GM18502 (cell line): ENCODE measurements around the gene ANKRD44.
A peak's percentile ranks its signal among the peaks of the same experiment; 100 is the strongest.

Source experiments
- ATAC-seq: cut with Tn5 transposase; IDR thresholded peaks from one replicate; pipeline ENCODE4 v1.9.1; 2021; ENCODE audit warnings: mild to moderate bottlenecking; ENCODE audit not compliant: unreplicated experiment, poor library complexity

The ANKRD44 gene

GRCh38 chr2:197159661-197160211 lies 150.8 kb downstream of the ANKRD44 start:
- ATAC-seq, result peak; percentile 45

GRCh38 chr2:197158591-197159550 lies 151.7 kb downstream of the ANKRD44 start:
- ATAC-seq, result no peak

DNA sequence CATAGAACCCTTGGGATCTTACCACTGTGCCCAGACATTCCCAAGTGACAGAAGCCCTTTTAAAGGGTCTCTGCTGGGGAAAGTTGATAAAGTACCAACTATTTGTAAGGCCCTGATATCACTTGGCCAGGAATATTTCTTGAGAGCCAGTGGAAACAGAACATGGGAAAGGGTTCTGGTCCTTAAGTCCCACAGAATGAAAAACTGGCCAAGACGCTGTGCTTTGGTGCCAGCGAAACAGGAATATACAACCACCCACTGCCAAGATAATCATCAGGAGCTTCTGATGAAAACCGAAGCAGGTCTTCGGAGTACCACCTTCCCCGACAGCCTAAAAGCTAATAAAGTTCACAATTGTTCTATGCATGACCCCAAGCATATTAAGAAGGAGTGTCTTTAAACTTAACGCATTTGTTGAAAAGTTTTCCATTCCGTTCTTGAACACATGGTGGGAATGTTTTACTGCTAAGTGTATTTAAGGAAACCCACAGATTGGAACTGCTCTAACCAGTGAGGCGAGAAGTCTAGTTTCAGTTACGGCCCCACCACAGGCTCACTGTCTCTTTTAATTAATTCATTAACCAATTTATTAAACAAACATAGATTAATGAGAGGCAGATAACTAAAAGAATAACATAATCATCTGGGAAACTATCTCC lies 152.6 kb downstream of the ANKRD44 start:
- ATAC-seq, result no peak

GRCh38 chr2:197156771-197157170 lies 153.8 kb downstream of the ANKRD44 start:
- ATAC-seq, result no peak

- ATAC-seq, result peak; percentile 85
Observed at GRCh38 chr2:197152451-197153228, 157.9 kb downstream of the ANKRD44 start.

DNA sequence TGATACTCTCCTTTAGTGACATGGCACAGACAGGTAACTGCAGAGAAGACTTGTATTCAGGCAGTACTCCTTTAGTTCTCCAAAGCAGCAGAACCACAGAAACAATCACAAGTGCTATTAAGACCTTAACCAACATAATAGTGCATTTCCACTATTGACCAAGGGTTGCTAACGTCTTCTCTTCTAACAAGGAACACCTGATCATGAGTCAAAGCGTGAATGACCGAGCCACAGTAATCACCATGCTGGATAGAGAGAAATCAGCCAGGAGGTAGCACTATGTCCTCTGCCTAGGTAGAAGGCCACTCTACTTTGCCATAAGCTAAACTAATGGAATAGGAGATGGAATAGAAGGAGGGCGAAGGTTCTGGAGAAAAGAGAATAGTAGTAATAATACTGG lies 161.0 kb downstream of the ANKRD44 start:
- ATAC-seq, result no peak

GRCh38 chr2:197148401-197148800 lies 162.2 kb downstream of the ANKRD44 start:
- no peak for ATAC-seq

DNA sequence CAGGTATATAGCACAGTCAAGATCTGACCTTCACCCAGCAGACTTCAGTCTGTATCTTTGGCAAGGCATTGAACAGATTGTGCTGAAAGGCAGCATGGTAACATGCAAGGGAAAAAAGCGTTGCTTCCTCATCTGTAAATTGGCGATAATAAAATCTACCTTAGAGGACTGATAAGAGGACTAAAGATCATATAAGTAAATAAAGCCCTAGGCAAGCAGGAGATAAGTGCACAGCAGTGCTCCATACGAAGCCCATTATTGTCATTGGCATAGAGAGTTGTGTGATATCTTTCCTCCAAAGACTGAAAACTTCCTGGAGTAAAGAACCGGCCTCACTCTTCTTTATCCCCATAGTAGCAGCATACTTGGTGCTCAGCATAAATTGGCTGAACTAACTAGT lies 162.6 kb downstream of the ANKRD44 start:
- ATAC-seq, result no peak

DNA sequence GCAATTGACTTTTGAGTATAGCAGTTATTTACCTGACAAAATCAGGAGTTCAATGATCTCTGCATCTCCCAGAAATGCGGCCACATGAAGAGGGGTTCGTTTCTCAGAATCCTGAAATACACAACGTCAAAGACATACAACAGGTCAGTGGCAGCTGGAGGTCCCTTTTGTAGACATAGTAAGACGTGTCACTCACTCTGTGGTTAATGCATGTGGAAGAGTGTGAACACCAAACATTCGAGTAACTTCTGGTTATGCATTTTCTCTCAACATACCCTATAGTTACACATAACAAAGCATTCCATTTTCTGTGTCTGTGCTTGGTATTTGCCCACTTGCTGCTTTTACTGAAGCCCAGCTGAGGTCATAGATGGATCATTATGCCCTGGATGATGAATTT lies 163.6 kb downstream of the ANKRD44 start:
- no peak for ATAC-seq

DNA sequence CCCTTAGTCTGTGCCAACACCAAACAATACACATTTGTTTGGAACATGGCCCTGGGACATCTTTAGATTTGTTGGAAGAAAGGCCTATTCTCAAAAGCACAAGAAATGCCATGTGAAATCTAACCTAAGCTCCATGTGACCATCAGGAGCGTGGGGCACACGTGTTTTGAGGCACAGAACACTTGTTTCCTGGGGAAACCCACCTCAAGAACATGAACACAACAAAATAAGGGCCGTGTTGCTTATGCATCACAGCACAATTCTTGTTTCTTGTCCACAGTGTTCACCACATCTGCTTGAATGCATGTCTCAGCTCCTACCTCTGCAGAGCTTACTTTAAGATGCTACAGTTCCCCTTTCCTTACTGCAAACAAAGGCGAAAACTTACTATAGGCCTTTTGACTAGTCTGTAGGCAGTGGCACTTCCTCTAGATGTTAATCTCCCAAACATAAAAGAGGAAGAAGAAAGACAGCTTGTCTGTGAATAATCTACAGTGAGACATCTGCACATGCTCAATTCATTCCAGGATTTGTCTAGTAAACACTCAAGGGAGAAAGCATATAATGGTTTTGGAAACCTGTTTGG lies 165.0 kb downstream of the ANKRD44 start:
- ATAC-seq, result peak; percentile 91

DNA sequence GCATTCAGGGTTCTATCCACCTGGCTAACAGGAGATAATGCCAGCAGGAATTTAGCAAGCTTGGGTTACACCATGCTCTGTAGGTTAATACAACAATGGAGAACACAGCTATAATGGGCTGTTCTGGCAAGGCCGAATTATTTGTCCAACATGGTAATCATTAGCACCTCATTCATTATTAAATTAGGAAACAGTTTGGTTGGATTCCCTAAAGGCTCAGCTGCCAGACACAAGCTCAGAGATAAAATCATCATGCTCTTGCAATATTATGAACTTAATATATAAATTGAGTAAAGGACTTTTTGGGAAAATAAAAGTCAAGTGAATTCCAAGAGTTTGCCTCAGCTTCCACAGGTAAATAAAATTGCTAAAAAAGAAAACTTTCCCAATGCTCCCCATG lies 166.4 kb downstream of the ANKRD44 start:
- ATAC-seq, result no peak

DNA sequence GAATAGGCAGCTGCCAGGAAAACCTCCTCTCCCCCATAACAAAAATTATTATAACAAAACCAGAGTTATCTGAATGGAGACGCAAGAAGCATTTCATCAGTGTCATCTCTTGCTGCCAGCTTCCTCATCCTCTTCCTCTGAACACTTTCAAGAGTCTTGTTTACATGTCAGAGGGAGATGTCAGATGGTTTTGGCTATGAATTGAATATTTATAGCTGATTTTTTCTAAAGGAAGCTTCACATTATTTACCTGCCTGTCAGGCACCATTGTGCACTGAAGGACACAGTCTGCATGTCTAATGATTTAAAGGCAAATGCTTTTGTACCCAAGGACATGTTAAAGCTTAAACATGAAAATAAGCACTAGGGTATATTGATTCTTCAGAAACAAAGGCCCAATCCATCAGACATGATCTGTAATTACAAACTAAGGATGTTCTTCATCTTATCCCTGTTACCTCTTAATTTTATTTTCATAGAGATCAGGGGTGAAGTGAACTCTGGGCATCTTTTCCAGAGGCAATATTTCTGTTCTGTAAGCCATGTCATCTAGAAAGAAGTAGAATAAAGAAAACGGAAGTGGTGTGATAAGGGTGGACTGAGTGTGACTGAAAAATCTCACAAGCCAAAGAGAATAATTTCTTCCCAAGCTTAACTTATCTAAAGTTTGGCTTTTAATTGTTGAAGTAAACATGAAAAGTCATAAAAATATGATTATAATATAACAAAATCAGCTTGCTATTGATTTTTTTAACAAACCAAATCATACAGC lies 168.7 kb downstream of the ANKRD44 start:
- ATAC-seq, result no peak

- ATAC-seq, result no peak
Observed at GRCh38 chr2:197140045-197140444, 170.5 kb downstream of the ANKRD44 start.

DNA sequence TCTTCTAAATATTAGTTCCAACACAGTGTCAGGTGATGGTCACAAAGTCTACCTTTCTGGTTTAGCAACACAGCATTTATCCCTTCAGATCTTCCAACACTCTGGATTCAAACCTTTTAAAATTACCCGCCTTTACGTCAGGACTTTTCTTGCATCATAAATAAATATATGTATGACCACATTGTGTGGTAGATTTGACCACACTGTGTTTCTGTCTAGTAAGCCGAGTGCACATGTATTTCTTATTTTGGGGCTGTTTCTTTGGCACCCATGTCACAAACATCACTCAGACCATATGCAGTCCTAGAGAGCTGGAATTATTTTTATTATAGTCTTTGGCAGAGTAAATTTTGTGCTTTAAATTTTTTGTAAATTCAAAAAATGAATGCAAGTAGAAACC lies 172.1 kb downstream of the ANKRD44 start:
- ATAC-seq, result no peak

GRCh38 chr2:197137826-197138477 lies 172.6 kb downstream of the ANKRD44 start:
- ATAC-seq, result no peak

DNA sequence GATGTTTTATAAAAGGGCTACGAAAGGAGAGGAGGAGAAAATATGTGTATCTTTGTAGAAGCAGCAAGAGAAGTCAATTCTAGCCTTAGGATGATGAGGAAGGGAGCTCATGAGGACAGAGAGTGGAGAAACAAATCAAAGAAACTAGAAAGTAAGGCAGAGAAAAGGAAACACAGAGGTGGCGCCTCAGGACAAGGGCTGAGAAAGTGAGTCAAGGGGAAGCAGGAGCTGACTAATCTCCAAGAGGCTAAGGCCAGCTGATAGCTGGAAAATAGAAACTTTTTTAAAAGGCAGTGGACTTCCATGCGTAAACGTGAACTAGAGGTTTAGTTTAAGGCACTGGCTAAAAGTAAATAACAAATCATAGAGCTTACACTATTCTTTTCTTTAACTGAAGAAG lies 173.3 kb downstream of the ANKRD44 start:
- ATAC-seq, result no peak

DNA sequence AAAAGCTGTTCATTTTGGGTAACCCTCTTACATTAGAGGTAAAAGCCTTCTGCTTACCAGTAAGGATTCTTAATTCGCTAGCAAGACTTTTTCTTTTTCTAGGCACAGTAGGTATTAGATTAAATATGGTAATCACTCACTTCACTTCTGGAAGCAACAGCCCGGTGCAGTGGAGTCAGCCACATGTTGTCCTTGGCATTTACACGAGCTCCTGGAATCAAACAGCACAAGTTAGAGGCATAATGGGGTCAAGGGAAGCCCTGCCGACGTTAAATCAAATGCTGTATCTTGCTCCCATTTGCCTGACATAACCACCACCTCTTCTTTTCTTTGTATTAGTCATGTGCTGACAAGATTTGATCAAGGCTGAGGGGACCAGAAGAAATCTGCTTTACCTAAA lies 174.1 kb downstream of the ANKRD44 start:
- no peak for ATAC-seq

DNA sequence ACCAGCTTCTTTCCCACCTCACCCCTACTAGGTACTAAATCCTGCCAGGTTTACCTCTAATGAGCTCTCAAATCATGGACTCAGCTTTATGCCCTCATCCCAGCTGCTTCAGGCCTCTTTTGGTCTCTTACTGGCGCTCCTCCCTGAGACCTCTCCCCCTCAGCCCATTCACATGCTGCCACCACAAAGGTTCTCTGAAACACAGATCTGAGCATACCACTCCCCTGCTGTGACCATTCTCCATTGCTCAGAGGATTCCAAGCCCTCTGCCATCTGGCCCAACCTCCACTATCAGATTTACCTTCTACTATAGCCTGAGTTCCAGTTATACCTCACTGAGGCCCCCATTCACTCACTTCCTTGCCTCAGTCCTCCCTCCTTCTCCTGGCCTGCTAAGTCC lies 174.8 kb downstream of the ANKRD44 start:
- no peak for ATAC-seq

DNA sequence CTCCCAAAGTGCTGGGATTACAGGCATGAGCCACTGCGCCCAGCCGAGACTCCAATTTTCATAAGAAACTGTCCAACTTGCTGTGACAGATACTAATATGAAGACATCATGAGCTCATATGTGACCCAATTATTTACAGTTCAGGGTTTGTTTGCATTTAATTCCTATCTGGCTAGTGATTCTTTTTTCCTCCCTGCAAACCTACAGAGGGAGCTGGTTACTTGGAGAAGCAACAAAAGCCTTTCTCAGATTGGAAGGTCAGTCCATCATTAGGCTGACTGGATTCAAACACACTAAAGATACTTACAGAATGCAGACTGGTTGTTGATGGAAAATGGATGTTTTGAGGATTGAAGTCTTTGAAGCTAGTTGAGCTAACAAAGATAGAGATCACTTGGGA lies 176.4 kb downstream of the ANKRD44 start:
- no peak for ATAC-seq
